ENCODE data around the gene RHOT2.

The RHOT2 gene

GRCh38 chr16:647173-647902 lies 20.6 kb upstream of the RHOT2 start:
- DNase-seq (ENCODE audit: low read depth in 2 of 2), result no peak

GRCh38 chr16:648071-648780 lies 19.7 kb upstream of the RHOT2 start:
- DNase-seq (ENCODE audit: low read depth in 2 of 2), result no peak

- DNase-seq (ENCODE audit: low read depth in 2 of 2), result peak; percentile 84 to 87
Observed at GRCh38 chr16:648781-649589, 18.9 kb upstream of the RHOT2 start, which contains the start of gene WDR90. Gene WDR90, plus strand, starts transcription at chr16:649365. Its CDS starts 52 bp downstream, at chr16:649417.

GRCh38 chr16:649631-650030 lies 18.3 kb upstream of the RHOT2 start:
- DNase-seq (ENCODE audit: low read depth in 2 of 2), result no peak

- DNase-seq (ENCODE audit: low read depth in 2 of 2), result no peak
Observed at GRCh38 chr16:651844-652243, 16.1 kb upstream of the RHOT2 start.

- DNase-seq (ENCODE audit: low read depth in 2 of 2), result no peak
Observed at GRCh38 chr16:652454-653305, 15.3 kb upstream of the RHOT2 start.

- no peak for DNase-seq (ENCODE audit: low read depth in 2 of 2)
Observed at GRCh38 chr16:654034-654433, 13.9 kb upstream of the RHOT2 start.

GRCh38 chr16:657487-657886 lies 10.4 kb upstream of the RHOT2 start:
- no peak for DNase-seq (ENCODE audit: low read depth in 2 of 2)

- no peak for DNase-seq (ENCODE audit: low read depth in 2 of 2)
Observed at GRCh38 chr16:658679-659571, 9.0 kb upstream of the RHOT2 start.

- no peak for DNase-seq (ENCODE audit: low read depth in 2 of 2)
Observed at GRCh38 chr16:659618-660017, 8.3 kb upstream of the RHOT2 start.

- no peak for DNase-seq (ENCODE audit: low read depth in 2 of 2)
Observed at GRCh38 chr16:660132-660458, 7.8 kb upstream of the RHOT2 start.

- DNase-seq (ENCODE audit: low read depth in 2 of 2), result peak in 1 of 2 donors; percentile 45
Observed at GRCh38 chr16:660459-661183, 7.3 kb upstream of the RHOT2 start.

GRCh38 chr16:661184-661821 lies 6.6 kb upstream of the RHOT2 start:
- no peak for DNase-seq (ENCODE audit: low read depth in 2 of 2)

- no peak for DNase-seq (ENCODE audit: low read depth in 2 of 2)
Observed at GRCh38 chr16:662095-662494, 5.8 kb upstream of the RHOT2 start.

- DNase-seq (ENCODE audit: low read depth in 2 of 2), result no peak
Observed at GRCh38 chr16:662597-662996, 5.3 kb upstream of the RHOT2 start.

- no peak for DNase-seq (ENCODE audit: low read depth in 2 of 2)
Observed at GRCh38 chr16:666572-666971, 1.4 kb upstream of the RHOT2 start.

- no peak for DNase-seq (ENCODE audit: low read depth in 2 of 2)
Observed at GRCh38 chr16:667113-667779, 686 bp upstream of the RHOT2 start.

- no peak for DNase-seq (ENCODE audit: low read depth in 2 of 2)
Observed at GRCh38 chr16:668519-669171, 713 bp downstream of the RHOT2 start.
